HEK293T (cell line): ENCODE data around the gene INTS15.

Experiments used
- FOXA1 ChIP-seq: fragments of 450-650 bp; IDR thresholded peaks from 2 replicates; pipeline ENCODE4 v1.6.1; 2016; ENCODE audit warnings: mild to moderate bottlenecking
- TARDBP ChIP-seq: fragments of 450-650 bp; IDR thresholded peaks from 2 replicates; pipeline ENCODE4 v1.6.1; 2016
- ZNF384 ChIP-seq: fragments of 450-650 bp; IDR thresholded peaks from 2 replicates; pipeline ENCODE4 v1.6.1; 2016

DNA sequence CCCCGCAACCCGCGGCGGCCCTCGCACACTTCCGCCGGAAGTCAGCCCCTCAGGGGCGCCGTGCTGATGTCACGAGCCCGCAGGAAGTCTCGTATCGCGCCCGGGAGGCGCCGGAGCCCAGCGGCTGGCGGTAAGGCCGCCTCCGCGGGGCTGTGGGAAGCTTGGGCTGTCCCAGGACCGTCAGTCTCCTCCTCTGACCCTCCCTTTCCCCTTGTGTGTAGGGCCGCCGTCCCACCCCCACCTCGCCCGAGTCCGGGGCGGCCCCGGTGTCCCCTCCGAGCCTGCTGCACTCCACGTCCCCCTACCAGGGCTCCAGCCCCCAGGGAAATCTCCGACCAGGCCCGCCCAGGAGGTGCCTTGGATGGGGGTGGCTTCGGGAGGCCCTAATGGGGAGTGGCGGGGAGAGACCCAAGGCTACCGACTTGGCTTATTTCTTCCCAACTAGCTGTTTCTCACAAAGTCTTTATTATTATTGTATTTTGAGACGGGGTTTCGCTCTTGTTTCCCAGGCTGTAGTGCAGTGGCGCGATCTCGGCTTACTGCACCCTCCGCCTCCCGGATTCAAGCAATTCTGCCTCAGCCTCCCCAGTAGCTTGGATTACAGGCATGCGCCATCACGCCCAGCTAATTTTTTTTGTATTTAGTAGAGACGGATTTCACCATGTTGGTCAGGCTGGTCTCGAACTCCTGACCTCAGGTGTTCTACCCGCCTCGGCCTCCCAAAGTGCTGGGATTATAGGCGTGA, 12.3 kb upstream of the INTS15 start, which contains the start of gene ZDHHC4:
- TF ChIP-seq TARDBP: no peak
- no peak for TF ChIP-seq ZNF384
- no peak for TF ChIP-seq FOXA1
